Naive B cell (primary cell): Measurements from ENCODE around the gene LIME1. TPM values are rescaled to one million over a fixed set of nuclear protein-coding genes. Genes with fewer than 3 reads are reported as not detected.

Source experiments
- ATAC-seq, 2 donors: fragments of 150-1000 bp; cut with Tn5 transposase; 2 replicates each; pipeline ENCODE4 v1.10.0; 2021; ENCODE audit warnings: low read depth in 2 of 2, mild to moderate bottlenecking in 2 of 2, moderate library complexity in 2 of 2
- DNase-seq: peaks from one replicate; pipeline ENCODE4 v3.0.0; 2022
- H3K27ac Mint-ChIP-seq, 6 donors: one replicate each; pipeline ENCODE4 v1.8.0; 2020 to 2022; ENCODE audit warnings: mild to moderate bottlenecking in 6 of 6, mixed read lengths in 6 of 6, moderate library complexity in 5 of 6, inconsistent platforms in 2 of 6
- H3K27me3 Mint-ChIP-seq, 3 donors: one replicate each; pipeline ENCODE4 v1.8.0; 2021 to 2022; ENCODE audit warnings: mixed read lengths in 3 of 3, mild to moderate bottlenecking in 1 of 3
- H3K36me3 Mint-ChIP-seq, 2 donors: one replicate each; pipeline ENCODE4 v1.8.0; 2020 to 2022; ENCODE audit warnings: mixed read lengths in 2 of 2, inconsistent platforms in 1 of 2, mild to moderate bottlenecking in 1 of 2
- H3K4me1 Mint-ChIP-seq, 3 donors: one replicate each; pipeline ENCODE4 v1.8.0; 2020 to 2022; ENCODE audit warnings: mixed read lengths in 3 of 3, inconsistent platforms in 1 of 3, mild to moderate bottlenecking in 1 of 3, moderate library complexity in 1 of 3
- H3K4me3 Mint-ChIP-seq, 8 donors: one replicate each; pipeline ENCODE4 v1.8.0; 2020 to 2022; ENCODE audit warnings: mild to moderate bottlenecking in 8 of 8, mixed read lengths in 8 of 8, moderate library complexity in 8 of 8, inconsistent platforms in 2 of 8
- H3K9me3 Mint-ChIP-seq, 7 donors: one replicate each; pipeline ENCODE4 v1.8.0; 2020 to 2022; ENCODE audit warnings: mixed read lengths in 7 of 7, mild to moderate bottlenecking in 5 of 7, inconsistent platforms in 2 of 7, moderate library complexity in 1 of 7
- polyA plus RNA-seq, 6 donors: library from polyadenylated mRNA; unstranded; fragments of 300-500 nt; fragmentation: Illumina TruSeq; gene quantifications; one replicate each; pipeline ENCODE4 v1.2.3, GENCODE V29; 2021; ENCODE audit warnings: low read depth in 6 of 6

LIME1 gene
- polyA plus RNA-seq, 6 donors from 2014 or later = 4.9 to 19.0 (median 8.8) TPM

DNA sequence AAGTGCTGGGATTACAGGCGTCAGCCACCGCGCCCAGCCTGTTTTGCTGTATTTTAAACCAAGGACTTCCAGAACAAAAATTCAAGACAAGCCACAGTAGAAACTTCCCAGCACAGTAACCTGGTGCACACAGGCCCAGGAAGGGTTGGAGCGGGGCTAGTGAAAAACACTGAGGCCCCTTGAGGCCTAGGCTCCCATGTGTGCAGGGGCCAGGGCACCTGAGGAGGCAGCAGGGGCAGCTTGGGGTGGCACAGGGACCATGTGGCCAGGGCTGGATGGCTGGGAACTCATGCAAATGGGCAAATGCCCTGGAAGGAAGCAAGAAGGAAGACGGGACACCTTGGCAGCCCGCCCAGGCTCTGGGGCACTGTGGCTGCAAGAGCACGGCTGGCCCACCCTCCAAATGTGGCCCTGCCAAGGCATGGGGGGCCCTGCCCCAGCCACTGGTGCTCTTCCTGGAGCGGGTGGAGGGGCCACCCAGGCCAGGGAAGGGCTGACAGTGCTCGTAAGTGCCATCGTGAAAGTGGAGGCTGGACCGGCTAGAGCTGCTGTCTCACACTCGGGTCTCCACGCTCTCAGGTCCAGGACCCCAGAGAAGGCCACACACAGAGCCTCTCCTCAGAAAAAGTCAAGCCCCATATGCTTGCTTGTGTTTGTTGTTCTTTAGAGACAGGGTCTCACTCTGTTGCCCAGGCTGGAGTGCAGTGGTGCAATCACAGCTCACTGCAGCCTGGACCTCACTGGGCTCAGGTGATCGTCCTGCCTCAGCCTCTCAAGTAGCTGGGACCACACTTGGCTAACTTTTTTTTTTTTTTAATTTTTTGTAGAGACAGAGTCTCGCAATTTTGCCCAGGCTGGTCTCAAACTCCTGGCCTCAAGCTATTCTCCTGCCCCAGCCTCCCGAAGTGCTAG is 13.4 kb downstream of the LIME1 start:
- ATAC-seq (no peak), DNase-seq (no peak)
- peak overlapping the region in 1 of 6 donors; percentile 7 for H3K27ac Mint-ChIP-seq
- H3K4me1 Mint-ChIP-seq = no peaks in the 10 kb centered on the region
- no peak overlapping the region for H3K4me3 Mint-ChIP-seq
- H3K27me3 Mint-ChIP-seq = no peaks in the 10 kb centered on the region
- no peaks in the 10 kb centered on the region for H3K36me3 Mint-ChIP-seq
- no peaks in the 10 kb centered on the region for H3K9me3 Mint-ChIP-seq

DNA sequence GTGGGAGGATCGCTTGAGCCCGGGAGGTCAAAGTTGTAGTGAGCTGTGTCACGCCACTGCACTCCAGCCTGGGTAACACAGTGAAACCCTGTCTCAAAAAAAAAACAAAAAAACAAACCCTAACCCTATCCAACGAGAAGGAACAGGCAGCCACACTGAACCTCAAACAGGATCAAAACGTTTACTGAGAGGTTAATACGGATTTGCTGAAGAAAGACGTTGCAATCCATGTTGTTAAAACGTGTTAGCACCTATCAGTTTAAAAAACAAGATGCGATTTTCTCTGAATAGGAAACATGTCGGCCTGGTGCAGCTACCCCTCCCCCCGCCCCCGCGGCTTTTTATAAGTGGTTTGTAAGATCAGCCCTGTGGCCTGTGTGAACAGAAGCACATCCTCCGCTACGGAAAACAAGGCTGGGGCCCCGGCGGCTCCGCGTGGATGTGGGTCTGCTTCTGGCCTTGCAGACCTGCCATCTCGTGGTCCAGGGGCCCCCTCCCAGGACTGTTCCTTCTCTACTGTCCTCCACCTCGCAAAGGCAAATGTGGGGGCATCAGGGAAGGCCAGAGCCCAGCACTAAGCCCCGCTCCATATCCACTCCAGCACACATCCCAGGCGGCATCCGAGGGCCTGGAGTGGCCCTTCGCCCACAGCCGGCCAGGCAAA is 14.5 kb downstream of the LIME1 start:
- no peaks in the 10 kb centered on the region for H3K27me3 Mint-ChIP-seq
- DNase-seq = no peak
- no peak overlapping the region for H3K4me3 Mint-ChIP-seq
- H3K27ac Mint-ChIP-seq = no peak overlapping the region
- no peaks in the 10 kb centered on the region for H3K9me3 Mint-ChIP-seq
- no peaks in the 10 kb centered on the region for H3K4me1 Mint-ChIP-seq
- no peak for ATAC-seq
- H3K36me3 Mint-ChIP-seq = no peaks in the 10 kb centered on the region

DNA sequence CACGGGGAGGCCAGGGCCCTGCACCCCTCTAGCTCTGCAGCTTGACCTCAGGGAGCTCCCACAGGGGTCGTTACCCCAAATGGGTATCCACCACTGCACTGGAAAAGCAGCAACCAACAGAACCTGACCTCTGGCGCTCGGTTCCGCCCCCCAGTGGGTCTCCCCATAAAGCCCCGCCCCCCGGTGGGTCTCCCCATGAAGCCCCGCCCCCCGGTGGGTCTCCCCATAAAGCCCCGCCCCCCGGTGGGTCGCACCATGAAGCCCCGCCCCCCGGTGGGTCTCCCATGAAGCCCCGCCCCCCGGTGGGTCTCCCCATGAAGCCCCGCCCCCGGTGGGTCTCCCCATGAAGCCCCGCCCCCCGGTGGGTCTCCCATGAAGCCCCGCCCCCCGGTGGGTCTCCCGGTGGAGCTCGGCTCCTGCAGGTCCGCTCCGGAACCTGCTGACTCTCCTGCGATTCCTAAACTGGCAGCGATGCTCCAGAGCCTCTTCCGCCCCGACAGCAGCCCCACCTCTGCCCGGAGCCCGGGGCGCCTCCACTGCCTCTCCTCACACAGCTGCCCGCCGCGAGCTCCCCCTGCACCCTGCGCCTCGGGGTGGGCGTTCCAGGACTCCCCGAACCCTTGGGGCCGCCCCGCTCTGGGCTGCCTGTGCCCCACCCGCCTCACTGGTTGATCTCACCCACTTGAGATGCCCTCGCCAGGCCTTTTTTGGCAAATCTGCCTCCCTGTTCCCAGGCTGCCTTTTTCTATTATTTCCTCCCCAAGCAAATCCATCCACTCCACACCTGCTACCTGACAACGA is 15.2 kb downstream of the LIME1 start:
- H3K4me1 Mint-ChIP-seq = no peaks in the 10 kb centered on the region
- ATAC-seq = no peak
- H3K4me3 Mint-ChIP-seq = no peak overlapping the region
- no peaks in the 10 kb centered on the region for H3K36me3 Mint-ChIP-seq
- no peaks in the 10 kb centered on the region for H3K9me3 Mint-ChIP-seq
- peak overlapping the region in 1 of 6 donors; percentile 63 for H3K27ac Mint-ChIP-seq
- DNase-seq = no peak
- H3K27me3 Mint-ChIP-seq = no peaks in the 10 kb centered on the region

DNA sequence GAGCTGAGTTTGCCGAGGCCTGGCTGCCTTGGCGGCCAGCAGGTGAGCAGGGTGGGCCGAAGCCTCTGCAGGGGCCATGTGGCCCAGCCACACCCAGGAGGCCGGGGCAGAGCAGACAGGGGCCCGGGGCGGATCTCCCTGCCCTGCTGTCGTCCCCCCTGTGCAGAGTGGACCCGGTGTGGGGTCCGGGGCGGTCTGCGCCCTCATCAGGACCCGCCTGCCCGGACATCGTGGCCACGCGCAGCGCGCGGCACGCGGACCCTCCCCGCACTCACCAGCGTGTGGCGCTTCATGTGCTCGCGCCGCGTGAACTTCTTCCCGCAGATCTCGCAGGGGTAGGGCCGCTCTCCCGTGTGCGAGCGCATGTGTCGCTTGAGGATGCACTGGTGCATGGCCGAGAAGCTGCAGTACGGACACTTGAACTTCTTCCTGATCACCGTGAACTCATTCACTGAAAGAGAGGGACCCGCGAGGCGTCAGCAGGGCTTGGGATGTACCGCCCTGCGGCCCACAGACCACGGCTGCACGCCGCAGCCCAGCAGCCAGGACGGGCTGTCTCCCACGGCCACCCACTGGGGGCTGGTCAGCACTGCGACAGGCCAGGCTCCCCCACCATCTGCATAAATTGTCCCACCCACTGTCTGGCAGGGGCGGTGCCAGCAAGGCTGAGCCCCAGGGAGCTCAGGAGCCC is 16.1 kb downstream of the LIME1 start:
- Mint-ChIP-seq H3K4me1 (no peaks in the 10 kb centered on the region), H3K36me3 (no peaks in the 10 kb centered on the region), H3K4me3 (no peak overlapping the region), H3K9me3 (no peaks in the 10 kb centered on the region), H3K27me3 (no peaks in the 10 kb centered on the region), H3K27ac (no peak overlapping the region)
- no peak for DNase-seq
- no peak for ATAC-seq

DNA sequence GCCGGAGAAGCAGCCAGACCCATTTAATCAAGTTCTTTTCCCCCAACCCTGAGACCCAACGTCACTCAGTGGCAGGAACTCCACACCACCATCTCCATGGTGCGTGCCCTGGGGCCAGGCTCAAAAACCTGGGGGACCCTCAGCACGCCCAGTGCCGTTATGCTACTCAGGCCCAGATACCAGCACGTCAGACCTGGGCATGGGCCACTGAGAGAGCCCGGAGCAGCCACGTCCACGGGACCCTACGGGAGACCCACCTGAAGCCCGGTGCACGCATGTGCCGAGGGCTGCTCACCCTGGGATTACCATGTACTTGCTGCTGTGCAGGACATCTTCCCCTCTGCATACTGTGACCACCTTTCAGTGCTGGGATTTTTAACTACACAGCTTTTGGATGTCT is 16.9 kb downstream of the LIME1 start:
- DNase-seq = no peak
- no peaks in the 10 kb centered on the region for H3K4me1 Mint-ChIP-seq
- no peaks in the 10 kb centered on the region for H3K36me3 Mint-ChIP-seq
- H3K27ac Mint-ChIP-seq = peak overlapping the region in 2 of 6 donors; percentile 44 to 58
- H3K4me3 Mint-ChIP-seq = no peak overlapping the region
- no peaks in the 10 kb centered on the region for H3K27me3 Mint-ChIP-seq
- no peak for ATAC-seq
- H3K9me3 Mint-ChIP-seq = no peaks in the 10 kb centered on the region

DNA sequence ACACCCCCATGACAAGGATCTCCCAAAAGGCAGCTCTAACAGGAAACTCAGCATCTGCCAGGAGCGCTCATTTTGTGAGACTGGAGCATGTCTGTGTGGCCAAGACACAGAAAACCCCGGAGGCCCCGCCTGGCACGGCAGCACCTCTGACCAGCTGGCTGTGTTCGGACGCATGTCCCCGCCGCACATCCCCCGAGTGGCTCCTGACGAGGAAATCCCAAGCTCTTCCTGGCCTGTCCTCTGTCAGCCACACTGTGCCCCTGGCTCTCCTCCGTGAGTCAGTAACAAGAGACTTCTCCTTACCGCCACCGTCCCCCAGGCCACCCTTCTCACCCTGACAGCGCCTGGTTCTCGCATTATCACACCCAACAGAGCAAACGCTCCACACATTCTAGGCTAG is 17.5 kb downstream of the LIME1 start:
- Mint-ChIP-seq H3K4me3 (peak overlapping the region in 1 of 8 donors; percentile 70), H3K27me3 (no peaks in the 10 kb centered on the region), H3K36me3 (no peaks in the 10 kb centered on the region), H3K27ac (peak overlapping the region in 1 of 6 donors; percentile 44), H3K4me1 (no peaks in the 10 kb centered on the region), H3K9me3 (no peaks in the 10 kb centered on the region)
- ATAC-seq (no peak), DNase-seq (no peak)

DNA sequence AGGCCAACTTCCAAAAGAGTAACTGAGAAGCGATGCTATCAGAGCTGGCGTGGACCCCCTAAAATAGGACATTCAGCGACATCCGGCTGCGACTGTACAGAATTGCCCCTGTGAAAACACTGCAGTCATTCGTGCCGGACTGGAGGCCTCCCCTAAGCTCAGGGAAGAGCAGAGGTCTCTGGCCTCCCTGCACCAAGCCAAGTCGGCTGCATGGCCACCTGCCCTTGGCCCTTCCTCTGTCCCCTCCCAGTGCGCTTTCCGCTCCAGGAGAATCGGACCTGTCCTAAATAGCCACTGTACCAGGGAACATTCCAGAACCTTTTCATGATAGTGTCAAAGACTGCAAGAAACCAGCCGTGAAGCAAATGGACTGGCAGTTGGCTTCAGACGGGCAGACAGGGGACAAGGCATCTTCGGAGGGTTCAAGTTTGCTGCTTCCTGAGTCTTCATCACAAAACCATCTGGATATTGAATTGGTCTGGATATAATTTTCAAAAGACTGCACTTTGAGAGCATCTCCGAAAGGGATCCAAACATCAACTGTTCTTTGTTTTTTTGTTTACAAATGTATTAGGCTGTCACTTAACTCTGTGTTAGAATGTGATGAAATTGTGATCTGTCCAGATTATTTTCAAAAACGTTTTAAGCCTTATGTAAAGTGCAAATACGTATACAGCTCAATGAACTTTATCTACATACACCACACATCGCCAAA is 19.6 kb downstream of the LIME1 start:
- Mint-ChIP-seq H3K27me3 (no peaks in the 10 kb centered on the region), H3K27ac (no peak overlapping the region), H3K4me1 (no peaks in the 10 kb centered on the region), H3K9me3 (no peaks in the 10 kb centered on the region), H3K4me3 (peak overlapping the region in 1 of 8 donors; percentile 53), H3K36me3 (no peaks in the 10 kb centered on the region)
- ATAC-seq (no peak), DNase-seq (no peak)

DNA sequence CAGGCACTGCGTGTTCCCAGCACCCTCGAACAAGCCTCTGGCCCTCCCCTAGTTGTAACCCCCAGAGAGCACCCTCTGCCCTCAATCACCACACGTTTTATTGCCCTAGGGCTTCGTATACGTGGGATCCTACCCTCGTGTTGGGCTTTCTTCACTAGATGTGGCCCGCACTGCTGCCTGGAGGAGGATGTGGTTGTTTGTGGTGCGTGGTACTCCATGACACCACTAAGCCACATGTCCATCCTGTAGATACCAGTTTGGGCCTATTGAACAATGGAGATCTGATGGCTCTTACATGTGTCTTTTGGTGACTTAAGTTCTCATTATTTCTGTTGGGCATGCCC is 20.2 kb downstream of the LIME1 start:
- H3K9me3 Mint-ChIP-seq = no peaks in the 10 kb centered on the region
- no peaks in the 10 kb centered on the region for H3K36me3 Mint-ChIP-seq
- no peaks in the 10 kb centered on the region for H3K4me1 Mint-ChIP-seq
- no peaks in the 10 kb centered on the region for H3K27me3 Mint-ChIP-seq
- ATAC-seq = no peak
- no peak overlapping the region for H3K27ac Mint-ChIP-seq
- no peak overlapping the region for H3K4me3 Mint-ChIP-seq
- no peak for DNase-seq

DNA sequence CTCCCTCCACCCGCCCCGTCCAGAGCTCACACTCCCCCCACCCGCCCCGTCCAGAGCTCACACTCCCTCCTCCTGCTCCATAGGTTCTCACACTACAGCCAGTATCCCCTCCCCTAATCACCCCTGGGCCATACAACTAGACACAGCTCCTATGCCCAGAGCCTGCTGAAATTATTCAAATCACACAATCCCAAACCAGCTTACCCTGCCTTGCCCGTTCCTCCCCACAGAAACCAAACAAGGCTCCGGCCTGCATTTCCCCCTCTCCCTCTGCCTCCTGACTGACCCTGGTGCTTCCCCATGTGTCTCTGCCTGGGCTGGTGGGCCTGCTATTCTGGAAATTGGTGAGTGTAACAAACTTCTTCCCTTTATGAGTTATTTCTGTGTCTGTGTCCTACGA is 21.7 kb downstream of the LIME1 start:
- H3K9me3 Mint-ChIP-seq = no peaks in the 10 kb centered on the region
- no peak for ATAC-seq
- DNase-seq = no peak
- H3K4me3 Mint-ChIP-seq = no peak overlapping the region
- no peaks in the 10 kb centered on the region for H3K4me1 Mint-ChIP-seq
- peak overlapping the region in 1 of 6 donors; percentile 22 for H3K27ac Mint-ChIP-seq
- H3K36me3 Mint-ChIP-seq = no peaks in the 10 kb centered on the region
- H3K27me3 Mint-ChIP-seq = no peaks in the 10 kb centered on the region

DNA sequence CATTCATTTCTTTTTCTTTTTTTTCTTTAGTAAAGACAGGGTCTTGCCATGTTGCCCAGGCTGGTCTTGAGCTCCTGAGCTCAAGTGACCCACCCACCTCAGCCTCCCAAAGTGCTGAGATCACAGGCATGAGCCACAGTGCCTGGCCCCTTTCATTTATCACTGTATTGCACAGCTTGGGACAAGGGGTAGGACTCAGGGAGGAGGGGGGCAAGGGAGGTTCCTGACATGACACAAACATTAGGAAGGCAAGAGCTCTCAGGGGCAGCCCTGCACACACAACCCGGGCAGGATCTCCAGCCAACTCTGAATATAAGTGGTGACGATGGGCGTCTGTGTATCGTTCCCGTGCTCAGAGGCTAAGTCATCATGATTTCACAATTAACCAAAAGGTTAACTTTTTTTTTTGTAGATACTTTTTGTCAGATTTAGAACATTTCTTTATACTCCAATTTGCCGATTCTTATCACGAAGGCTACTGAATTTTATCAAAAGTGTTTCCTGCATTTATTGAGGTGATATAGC is 23.0 kb downstream of the LIME1 start:
- no peaks in the 10 kb centered on the region for H3K36me3 Mint-ChIP-seq
- ATAC-seq (no peak), DNase-seq (no peak)
- H3K9me3 Mint-ChIP-seq = no peaks in the 10 kb centered on the region
- no peaks in the 10 kb centered on the region for H3K4me1 Mint-ChIP-seq
- H3K27ac Mint-ChIP-seq = no peak overlapping the region
- H3K27me3 Mint-ChIP-seq = no peaks in the 10 kb centered on the region
- no peak overlapping the region for H3K4me3 Mint-ChIP-seq

DNA sequence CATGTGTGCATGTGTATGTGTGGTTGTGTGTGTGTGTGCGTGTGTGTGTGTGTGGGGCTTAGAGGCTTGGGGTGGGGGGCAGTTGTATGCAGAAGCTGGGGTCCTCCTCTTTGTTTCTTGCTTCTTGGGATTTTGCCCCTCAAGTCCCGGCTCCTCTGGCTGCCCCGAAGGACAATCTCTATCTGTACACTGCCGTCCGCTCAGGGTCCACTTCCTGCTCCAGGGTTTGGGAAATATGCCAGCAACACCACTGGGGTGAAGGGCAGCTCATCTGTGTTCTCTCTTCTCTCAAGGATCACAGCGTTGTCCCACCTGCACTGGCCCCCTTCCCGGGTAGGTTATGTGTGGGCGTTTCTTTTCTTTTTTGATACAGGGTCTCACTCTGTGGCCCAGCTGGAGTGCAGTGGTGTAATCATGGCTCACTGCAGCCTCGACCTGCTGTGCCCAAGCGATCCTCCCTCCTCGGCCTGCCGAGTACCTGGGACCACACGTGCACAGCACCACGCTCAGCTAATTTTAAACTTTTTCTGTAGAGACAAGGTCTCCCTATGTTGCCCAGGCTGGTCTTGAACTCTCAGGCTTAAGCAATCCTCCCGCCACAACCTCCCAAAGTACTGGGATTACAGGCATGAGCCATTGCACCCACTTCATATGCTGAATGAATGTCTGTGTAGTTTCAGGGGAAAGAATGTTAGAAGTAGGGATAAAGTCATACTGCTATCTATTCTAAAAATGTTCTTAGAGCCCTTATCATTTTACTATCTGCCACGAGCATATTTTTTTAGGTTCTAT is 28.8 kb downstream of the LIME1 start:
- no peaks in the 10 kb centered on the region for H3K27me3 Mint-ChIP-seq
- H3K27ac Mint-ChIP-seq = peak overlapping the region in 1 of 6 donors; percentile 67
- no peaks in the 10 kb centered on the region for H3K9me3 Mint-ChIP-seq
- no peak for DNase-seq
- no peaks in the 10 kb centered on the region for H3K36me3 Mint-ChIP-seq
- H3K4me1 Mint-ChIP-seq = no peaks in the 10 kb centered on the region
- no peak for ATAC-seq
- H3K4me3 Mint-ChIP-seq = no peak overlapping the region

DNA sequence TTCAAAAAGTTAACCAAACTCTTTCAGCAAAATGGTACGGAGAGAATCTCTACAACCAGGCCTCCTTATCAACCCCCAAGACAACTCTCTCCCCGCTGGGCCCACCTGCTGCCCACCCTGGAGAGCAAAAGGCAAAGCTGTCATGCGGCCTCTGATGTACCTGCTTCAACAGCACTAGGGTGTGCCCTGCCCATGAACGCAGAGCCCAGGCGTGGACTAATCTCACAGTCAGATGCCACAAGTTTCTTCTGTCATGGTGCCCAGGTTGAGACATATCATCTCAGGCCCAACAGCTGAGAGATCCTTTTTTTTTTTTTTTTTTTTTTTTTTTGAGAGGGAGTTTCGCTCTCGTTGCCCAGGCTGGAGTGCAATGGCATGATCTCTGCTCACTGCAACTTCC is 29.4 kb downstream of the LIME1 start:
- no peak for DNase-seq
- no peaks in the 10 kb centered on the region for H3K36me3 Mint-ChIP-seq
- H3K9me3 Mint-ChIP-seq = no peaks in the 10 kb centered on the region
- ATAC-seq = no peak
- no peak overlapping the region for H3K4me3 Mint-ChIP-seq
- no peaks in the 10 kb centered on the region for H3K4me1 Mint-ChIP-seq
- H3K27me3 Mint-ChIP-seq = no peaks in the 10 kb centered on the region
- no peak overlapping the region for H3K27ac Mint-ChIP-seq
